HepG2 (cell line): ENCODE data around the gene ABTB2. TPM values are rescaled to one million over a fixed set of nuclear protein-coding genes. Genes with fewer than 3 reads are reported as not detected.

Source experiments
- CCDC6 ChIP-seq: sonication (generic); formaldehyde crosslinking; IDR thresholded peaks from 2 replicates; pipeline ENCODE4 v1.8.1; 2022; ENCODE audit warnings: mild to moderate bottlenecking, missing genetic modification reagents, moderate library complexity
- CEBPB ChIP-seq: IDR thresholded peaks from 2 replicates; pipeline ENCODE4 v1.6.1; 2011; ENCODE audit warnings: low read depth, low read length, improper control_type of control experiment, borderline replicate concordance
- ELF3 ChIP-seq: IDR thresholded peaks from 2 replicates; pipeline ENCODE4 v1.6.1; 2016; ENCODE audit warnings: missing genetic modification reagents, missing compliant biosample characterization
- HDAC1 ChIP-seq: sonication (generic); formaldehyde crosslinking; IDR thresholded peaks from 2 replicates; pipeline ENCODE4 v1.5.1; 2020; ENCODE audit warnings: mild to moderate bottlenecking, missing genetic modification reagents
- KDM5A ChIP-seq: fragments of 200-600 bp; sonication (generic); IDR thresholded peaks from 2 replicates; pipeline ENCODE4 v1.7.0; 2018; ENCODE audit warnings: antibody characterized with exemption, mild to moderate bottlenecking, low read length, borderline replicate concordance
- MIER3 ChIP-seq: IDR thresholded peaks from 2 replicates; pipeline ENCODE4 v1.6.1; 2016; ENCODE audit warnings: missing compliant biosample characterization, borderline replicate concordance
- NFIC ChIP-seq: IDR thresholded peaks from 2 replicates; pipeline ENCODE4 v1.6.1; 2012; ENCODE audit warnings: mild to moderate bottlenecking, low read length, inconsistent platforms
- RARG ChIP-seq: sonication (generic); formaldehyde crosslinking; IDR thresholded peaks from 2 replicates; pipeline ENCODE4 v1.4.0; 2020; ENCODE audit warnings: low read depth, mild to moderate bottlenecking, missing genetic modification reagents
- SPEN ChIP-seq: sonication (generic); formaldehyde crosslinking; IDR thresholded peaks from 2 replicates; pipeline ENCODE4 v1.5.1; 2020; ENCODE audit warnings: low read depth, mild to moderate bottlenecking, missing genetic modification reagents
- TBL1XR1 ChIP-seq: fragments of 150-350 bp; IDR thresholded peaks from 2 replicates; pipeline ENCODE4 v1.6.1; 2014; ENCODE audit warnings: borderline replicate concordance, low read length; ENCODE audit not compliant: partially characterized antibody
- THYN1 ChIP-seq: sonication (generic); formaldehyde crosslinking; IDR thresholded peaks from 2 replicates; pipeline ENCODE4 v1.8.1; 2023; ENCODE audit warnings: low read depth, mild to moderate bottlenecking, moderate library complexity, missing genetic modification reagents, borderline replicate concordance
- ZNF549 ChIP-seq: sonication (generic); formaldehyde crosslinking; IDR thresholded peaks from 2 replicates; pipeline ENCODE4 v1.5.0; 2020; ENCODE audit warnings: missing genetic modification reagents
- ZNF567 ChIP-seq: sonication (generic); formaldehyde crosslinking; IDR thresholded peaks from 2 replicates; pipeline ENCODE4 v1.8.1; 2023; ENCODE audit warnings: mild to moderate bottlenecking, missing genetic modification reagents, borderline replicate concordance
- polyA plus RNA-seq, 8 experiments: library from polyadenylated mRNA; depleted of rRNA in 3 of 8; stranded (reverse) in 7 of 8; unstranded in 1 of 8; fragments of >200 nt; fragmentation: Illumina TruSeq in 4 of 8; extraction: Trizol in 4 of 8; gene quantifications; 2 replicates each; pipeline versions ENCODE4 v1.2.1 to v1.2.3, GENCODE V29; 2011 to 2016; ENCODE audit warnings: low read depth in 4 of 8, missing spikeins in 1 of 8, mixed read lengths in 1 of 8; ENCODE audit not compliant: insufficient read depth in 1 of 8
- total RNA-seq, 5 experiments: library from RNA; depleted of rRNA; stranded (reverse); fragments of >200 nt; fragmentation: Illumina TruSeq; extraction: Trizol; gene quantifications; 2 replicates each; pipeline ENCODE4 v1.2.3, GENCODE V29; 2016; ENCODE audit warnings: low read depth in 1 of 5
- TF ChIP-seq, protein P1 (sequence below): sonication (generic); formaldehyde crosslinking; IDR thresholded peaks from 2 replicates; pipeline ENCODE4 v1.4.0; 2020; ENCODE audit warnings: low read depth, missing genetic modification reagents
- TF ChIP-seq, protein P2 (sequence below): IDR thresholded peaks from 2 replicates; pipeline ENCODE4 v1.6.1; 2016
- TF ChIP-seq, protein P3 (sequence below): IDR thresholded peaks from 2 replicates; pipeline ENCODE4 v1.6.1; 2018; ENCODE audit warnings: missing genetic modification reagents
- TF ChIP-seq, protein P4 (sequence below): sonication (generic); formaldehyde crosslinking; IDR thresholded peaks from 2 replicates; pipeline ENCODE4 v1.4.0; 2020; ENCODE audit warnings: mild to moderate bottlenecking, missing genetic modification reagents
- TF ChIP-seq, protein P5 (sequence below): sonication (generic); formaldehyde crosslinking; IDR thresholded peaks from 2 replicates; pipeline ENCODE4 v1.4.0; 2020; ENCODE audit warnings: missing genetic modification reagents

Gene ABTB2
- total and polyA plus RNA-seq, 2 of the 13 experiments (the other 11 are each of a cell fraction or from before 2014, with no cell fraction given): 5.1 to 15.4 TPM

GRCh38 chr11:34105079-34105956, 252.5 kb downstream of the ABTB2 start, which contains the start of gene NAT10 (continued):
- TF ChIP-seq, protein P1, sequence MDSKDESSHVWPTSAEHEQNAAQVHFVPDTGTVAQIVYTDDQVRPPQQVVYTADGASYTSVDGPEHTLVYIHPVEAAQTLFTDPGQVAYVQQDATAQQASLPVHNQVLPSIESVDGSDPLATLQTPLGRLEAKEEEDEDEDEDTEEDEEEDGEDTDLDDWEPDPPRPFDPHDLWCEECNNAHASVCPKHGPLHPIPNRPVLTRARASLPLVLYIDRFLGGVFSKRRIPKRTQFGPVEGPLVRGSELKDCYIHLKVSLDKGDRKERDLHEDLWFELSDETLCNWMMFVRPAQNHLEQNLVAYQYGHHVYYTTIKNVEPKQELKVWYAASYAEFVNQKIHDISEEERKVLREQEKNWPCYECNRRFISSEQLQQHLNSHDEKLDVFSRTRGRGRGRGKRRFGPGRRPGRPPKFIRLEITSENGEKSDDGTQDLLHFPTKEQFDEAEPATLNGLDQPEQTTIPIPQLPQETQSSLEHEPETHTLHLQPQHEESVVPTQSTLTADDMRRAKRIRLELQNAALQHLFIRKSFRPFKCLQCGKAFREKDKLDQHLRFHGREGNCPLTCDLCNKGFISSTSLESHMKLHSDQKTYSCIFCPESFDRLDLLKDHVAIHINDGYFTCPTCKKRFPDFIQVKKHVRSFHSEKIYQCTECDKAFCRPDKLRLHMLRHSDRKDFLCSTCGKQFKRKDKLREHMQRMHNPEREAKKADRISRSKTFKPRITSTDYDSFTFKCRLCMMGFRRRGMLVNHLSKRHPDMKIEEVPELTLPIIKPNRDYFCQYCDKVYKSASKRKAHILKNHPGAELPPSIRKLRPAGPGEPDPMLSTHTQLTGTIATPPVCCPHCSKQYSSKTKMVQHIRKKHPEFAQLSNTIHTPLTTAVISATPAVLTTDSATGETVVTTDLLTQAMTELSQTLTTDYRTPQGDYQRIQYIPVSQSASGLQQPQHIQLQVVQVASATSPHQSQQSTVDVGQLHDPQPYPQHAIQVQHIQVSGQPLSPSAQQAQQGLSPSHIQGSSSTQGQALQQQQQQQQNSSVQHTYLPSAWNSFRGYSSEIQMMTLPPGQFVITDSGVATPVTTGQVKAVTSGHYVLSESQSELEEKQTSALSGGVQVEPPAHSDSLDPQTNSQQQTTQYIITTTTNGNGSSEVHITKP (CRISPR knock-in tag): peak; percentile 65; the same call in 1 of the 2 replicates
- TF ChIP-seq CEBPB (no peak; the same call in 1 of the 2 replicates), RARG (CRISPR knock-in tag) (peak; percentile 29; the same call in 1 of the 2 replicates), CCDC6 (CRISPR knock-in tag) (peak; percentile 68; the same call in 1 of the 2 replicates), THYN1 (CRISPR knock-in tag) (0 out of 2 replicates have a peak, but pooled peaks have one; percentile 57), ZNF549 (CRISPR knock-in tag) (no peak), NFIC (no peak), KDM5A (peak; percentile 95), ELF3 (CRISPR knock-in tag) (peak; percentile 73), TBL1XR1 (peak; percentile 51), ZNF567 (CRISPR knock-in tag) (0 out of 2 replicates have a peak, but pooled peaks have one; percentile 51), MIER3 (CRISPR knock-in tag) (peak; percentile 95), HDAC1 (CRISPR knock-in tag) (peak; percentile 99), SPEN (CRISPR knock-in tag) (peak; percentile 99)
- TF ChIP-seq, protein P2, sequence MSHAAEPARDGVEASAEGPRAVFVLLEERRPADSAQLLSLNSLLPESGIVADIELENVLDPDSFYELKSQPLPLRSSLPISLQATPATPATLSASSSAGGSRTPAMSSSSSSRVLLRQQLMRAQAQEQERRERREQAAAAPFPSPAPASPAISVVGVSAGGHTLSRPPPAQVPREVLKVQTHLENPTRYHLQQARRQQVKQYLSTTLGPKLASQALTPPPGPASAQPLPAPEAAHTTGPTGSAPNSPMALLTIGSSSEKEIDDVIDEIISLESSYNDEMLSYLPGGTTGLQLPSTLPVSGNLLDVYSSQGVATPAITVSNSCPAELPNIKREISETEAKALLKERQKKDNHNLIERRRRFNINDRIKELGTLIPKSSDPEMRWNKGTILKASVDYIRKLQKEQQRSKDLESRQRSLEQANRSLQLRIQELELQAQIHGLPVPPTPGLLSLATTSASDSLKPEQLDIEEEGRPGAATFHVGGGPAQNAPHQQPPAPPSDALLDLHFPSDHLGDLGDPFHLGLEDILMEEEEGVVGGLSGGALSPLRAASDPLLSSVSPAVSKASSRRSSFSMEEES (CRISPR knock-in tag): peak; percentile 75
- TF ChIP-seq, protein P3, sequence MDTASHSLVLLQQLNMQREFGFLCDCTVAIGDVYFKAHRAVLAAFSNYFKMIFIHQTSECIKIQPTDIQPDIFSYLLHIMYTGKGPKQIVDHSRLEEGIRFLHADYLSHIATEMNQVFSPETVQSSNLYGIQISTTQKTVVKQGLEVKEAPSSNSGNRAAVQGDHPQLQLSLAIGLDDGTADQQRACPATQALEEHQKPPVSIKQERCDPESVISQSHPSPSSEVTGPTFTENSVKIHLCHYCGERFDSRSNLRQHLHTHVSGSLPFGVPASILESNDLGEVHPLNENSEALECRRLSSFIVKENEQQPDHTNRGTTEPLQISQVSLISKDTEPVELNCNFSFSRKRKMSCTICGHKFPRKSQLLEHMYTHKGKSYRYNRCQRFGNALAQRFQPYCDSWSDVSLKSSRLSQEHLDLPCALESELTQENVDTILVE (CRISPR knock-in tag): peak; percentile 63; the same call in 1 of the 2 replicates
- TF ChIP-seq, protein P4, sequence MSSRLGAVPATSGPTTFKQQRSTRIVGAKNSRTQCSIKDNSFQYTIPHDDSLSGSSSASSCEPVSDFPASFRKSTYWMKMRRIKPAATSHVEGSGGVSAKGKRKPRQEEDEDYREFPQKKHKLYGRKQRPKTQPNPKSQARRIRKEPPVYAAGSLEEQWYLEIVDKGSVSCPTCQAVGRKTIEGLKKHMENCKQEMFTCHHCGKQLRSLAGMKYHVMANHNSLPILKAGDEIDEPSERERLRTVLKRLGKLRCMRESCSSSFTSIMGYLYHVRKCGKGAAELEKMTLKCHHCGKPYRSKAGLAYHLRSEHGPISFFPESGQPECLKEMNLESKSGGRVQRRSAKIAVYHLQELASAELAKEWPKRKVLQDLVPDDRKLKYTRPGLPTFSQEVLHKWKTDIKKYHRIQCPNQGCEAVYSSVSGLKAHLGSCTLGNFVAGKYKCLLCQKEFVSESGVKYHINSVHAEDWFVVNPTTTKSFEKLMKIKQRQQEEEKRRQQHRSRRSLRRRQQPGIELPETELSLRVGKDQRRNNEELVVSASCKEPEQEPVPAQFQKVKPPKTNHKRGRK (CRISPR knock-in tag): 0 out of 2 replicates have a peak, but pooled peaks have one; percentile 16
- TF ChIP-seq, protein P5, sequence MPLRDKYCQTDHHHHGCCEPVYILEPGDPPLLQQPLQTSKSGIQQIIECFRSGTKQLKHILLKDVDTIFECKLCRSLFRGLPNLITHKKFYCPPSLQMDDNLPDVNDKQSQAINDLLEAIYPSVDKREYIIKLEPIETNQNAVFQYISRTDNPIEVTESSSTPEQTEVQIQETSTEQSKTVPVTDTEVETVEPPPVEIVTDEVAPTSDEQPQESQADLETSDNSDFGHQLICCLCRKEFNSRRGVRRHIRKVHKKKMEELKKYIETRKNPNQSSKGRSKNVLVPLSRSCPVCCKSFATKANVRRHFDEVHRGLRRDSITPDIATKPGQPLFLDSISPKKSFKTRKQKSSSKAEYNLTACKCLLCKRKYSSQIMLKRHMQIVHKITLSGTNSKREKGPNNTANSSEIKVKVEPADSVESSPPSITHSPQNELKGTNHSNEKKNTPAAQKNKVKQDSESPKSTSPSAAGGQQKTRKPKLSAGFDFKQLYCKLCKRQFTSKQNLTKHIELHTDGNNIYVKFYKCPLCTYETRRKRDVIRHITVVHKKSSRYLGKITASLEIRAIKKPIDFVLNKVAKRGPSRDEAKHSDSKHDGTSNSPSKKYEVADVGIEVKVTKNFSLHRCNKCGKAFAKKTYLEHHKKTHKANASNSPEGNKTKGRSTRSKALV (CRISPR knock-in tag): peak; percentile 61; the same call in 1 of the 2 replicates
